OCI-LY3 (cell line): Measurements from ENCODE around the gene MYO15B.

Experiments used
- EZH2phosphoT487 ChIP-seq: fragments of 200-600 bp; shearing (Covaris generic); IDR thresholded peaks from 2 replicates; pipeline ENCODE4 v1.6.1; 2018; ENCODE audit warnings: antibody characterized with exemption, mixed run types, low read depth
- TF ChIP-seq, protein P1 (sequence below): fragments of 200-600, 300-600 bp; sonication (generic); IDR thresholded peaks from 2 replicates; pipeline ENCODE4 v1.5.1; 2014; ENCODE audit warnings: antibody characterized with exemption, low read length, low read depth

- TF ChIP-seq, protein P1, sequence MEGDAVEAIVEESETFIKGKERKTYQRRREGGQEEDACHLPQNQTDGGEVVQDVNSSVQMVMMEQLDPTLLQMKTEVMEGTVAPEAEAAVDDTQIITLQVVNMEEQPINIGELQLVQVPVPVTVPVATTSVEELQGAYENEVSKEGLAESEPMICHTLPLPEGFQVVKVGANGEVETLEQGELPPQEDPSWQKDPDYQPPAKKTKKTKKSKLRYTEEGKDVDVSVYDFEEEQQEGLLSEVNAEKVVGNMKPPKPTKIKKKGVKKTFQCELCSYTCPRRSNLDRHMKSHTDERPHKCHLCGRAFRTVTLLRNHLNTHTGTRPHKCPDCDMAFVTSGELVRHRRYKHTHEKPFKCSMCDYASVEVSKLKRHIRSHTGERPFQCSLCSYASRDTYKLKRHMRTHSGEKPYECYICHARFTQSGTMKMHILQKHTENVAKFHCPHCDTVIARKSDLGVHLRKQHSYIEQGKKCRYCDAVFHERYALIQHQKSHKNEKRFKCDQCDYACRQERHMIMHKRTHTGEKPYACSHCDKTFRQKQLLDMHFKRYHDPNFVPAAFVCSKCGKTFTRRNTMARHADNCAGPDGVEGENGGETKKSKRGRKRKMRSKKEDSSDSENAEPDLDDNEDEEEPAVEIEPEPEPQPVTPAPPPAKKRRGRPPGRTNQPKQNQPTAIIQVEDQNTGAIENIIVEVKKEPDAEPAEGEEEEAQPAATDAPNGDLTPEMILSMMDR: no peak
- TF ChIP-seq EZH2phosphoT487: no peak
Measured at GRCh38 chr17:75557852-75558665, 29.5 kb upstream of the MYO15B start.
